ENCODE measurements around the gene XRRA1.
A peak's percentile ranks its signal among the peaks of the same experiment; 100 is the strongest.

Gene XRRA1

DNA sequence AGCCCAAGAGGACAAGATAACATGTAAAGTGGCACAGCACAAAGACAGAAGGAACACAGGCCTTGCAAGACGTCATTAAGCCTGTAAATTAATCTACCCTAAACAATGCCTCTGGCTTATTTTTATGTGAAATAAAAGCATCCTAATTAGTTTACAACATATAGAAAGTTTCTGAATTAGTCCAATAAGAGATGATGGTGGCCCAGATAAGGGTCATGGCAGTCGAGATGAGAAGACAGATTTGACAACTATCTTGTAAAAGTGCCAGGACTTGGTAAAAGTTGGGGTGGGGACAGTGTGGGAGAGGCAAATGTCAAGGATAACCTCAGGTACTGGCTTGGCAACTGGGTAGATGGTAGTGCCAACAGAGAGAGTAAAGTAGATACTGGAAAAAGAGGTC is 13.6 kb downstream of the XRRA1 start:
- ATAC-seq = no peak

DNA sequence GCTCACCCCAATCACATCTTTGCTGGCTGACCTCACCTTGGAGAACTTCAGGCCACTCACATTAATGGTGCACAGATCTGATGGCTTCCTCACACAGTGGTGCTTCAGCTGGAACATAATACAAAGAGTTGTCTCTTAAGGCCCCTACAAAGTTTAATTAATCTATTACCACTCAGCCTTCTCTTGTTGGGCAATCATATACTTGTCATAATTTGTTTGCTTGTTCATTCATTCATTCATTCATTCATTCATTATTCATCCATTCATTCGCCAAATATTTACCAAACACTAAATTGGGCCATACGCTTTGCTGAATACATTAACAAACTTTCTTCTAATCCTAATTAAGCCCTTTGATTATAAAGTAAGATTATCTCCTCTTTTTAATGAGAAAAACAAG is 15.1 kb downstream of the XRRA1 start:
- no peaks in the 10 kb centered on the region for H3K9me3 Mint-ChIP-seq
- no peak for ATAC-seq
- H3K4me3 Mint-ChIP-seq = no peak overlapping the region
- H3K4me1 Mint-ChIP-seq = peaks cover 9% of the 10 kb centered on the region
- no peak for DNase-seq (ENCODE audit: low spot score in 2 of 2)
- peaks cover 19% of the 10 kb centered on the region for H3K36me3 Mint-ChIP-seq
- H3K27ac Mint-ChIP-seq = peak overlapping the region; percentile 90

More for the DNA sequence above, 13.6 kb downstream of the XRRA1 start:
- no peak overlapping the region for H3K4me3 Mint-ChIP-seq
- H3K36me3 Mint-ChIP-seq = peaks cover 24% of the 10 kb centered on the region
- no peak for DNase-seq (ENCODE audit: low spot score in 2 of 2)
- peaks cover 9% of the 10 kb centered on the region for H3K4me1 Mint-ChIP-seq
- no peak overlapping the region for H3K27ac Mint-ChIP-seq
- no peaks in the 10 kb centered on the region for H3K9me3 Mint-ChIP-seq

DNA sequence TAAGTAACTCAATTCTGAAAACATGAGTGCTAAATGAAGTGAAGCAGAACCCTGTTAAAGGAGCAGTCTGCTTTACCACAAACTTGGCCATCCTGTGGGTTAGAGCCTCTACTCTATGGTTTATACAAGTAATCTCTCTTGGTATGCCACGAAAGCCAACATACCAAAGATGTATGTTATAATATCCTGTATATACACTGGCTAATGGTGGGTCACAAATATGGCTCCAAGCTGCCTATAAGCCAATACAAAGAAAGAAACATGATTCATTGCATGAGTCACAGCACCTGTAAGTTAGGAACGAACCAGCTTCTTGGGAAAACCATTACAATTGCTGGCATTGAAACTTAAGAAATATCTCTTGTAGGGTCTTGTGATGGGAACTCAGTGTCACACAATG is 16.1 kb downstream of the XRRA1 start:
- peak overlapping the region; percentile 90 for H3K27ac Mint-ChIP-seq
- peaks cover 9% of the 10 kb centered on the region for H3K4me1 Mint-ChIP-seq
- H3K4me3 Mint-ChIP-seq = peak overlapping the region; percentile 34
- peak; percentile 82 for ATAC-seq
- peak in 1 of 2 donors; percentile 61 for DNase-seq (ENCODE audit: low spot score in 2 of 2)
- H3K36me3 Mint-ChIP-seq = peaks cover 19% of the 10 kb centered on the region
- no peaks in the 10 kb centered on the region for H3K9me3 Mint-ChIP-seq

DNA sequence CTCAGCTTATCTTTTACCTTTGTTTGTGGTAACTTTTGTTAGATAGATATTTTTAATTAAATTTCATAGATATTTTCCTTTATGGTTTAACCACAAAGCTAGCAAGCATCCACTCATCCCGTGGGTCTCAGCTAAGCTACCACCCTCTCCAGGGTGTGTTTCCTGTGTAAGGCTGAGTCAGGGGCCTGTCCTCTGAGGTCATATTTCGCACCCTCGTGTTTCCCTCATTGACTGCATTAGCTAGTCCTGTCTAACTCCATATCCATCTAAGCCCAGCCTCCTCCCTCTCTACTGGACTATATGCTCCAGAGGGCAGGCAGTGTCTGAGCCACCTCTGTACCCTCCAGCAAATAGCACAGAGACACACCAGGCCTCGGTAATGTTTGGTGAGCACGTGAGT is 16.7 kb downstream of the XRRA1 start:
- H3K9me3 Mint-ChIP-seq = no peaks in the 10 kb centered on the region
- H3K27ac Mint-ChIP-seq = peak overlapping the region; percentile 90
- H3K36me3 Mint-ChIP-seq = peaks cover 19% of the 10 kb centered on the region
- peak overlapping the region; percentile 34 for H3K4me3 Mint-ChIP-seq
- ATAC-seq (peak; percentile 79), DNase-seq (ENCODE audit: low spot score in 2 of 2) (peak in 1 of 2 donors; percentile 64)
- peaks cover 9% of the 10 kb centered on the region for H3K4me1 Mint-ChIP-seq

DNA sequence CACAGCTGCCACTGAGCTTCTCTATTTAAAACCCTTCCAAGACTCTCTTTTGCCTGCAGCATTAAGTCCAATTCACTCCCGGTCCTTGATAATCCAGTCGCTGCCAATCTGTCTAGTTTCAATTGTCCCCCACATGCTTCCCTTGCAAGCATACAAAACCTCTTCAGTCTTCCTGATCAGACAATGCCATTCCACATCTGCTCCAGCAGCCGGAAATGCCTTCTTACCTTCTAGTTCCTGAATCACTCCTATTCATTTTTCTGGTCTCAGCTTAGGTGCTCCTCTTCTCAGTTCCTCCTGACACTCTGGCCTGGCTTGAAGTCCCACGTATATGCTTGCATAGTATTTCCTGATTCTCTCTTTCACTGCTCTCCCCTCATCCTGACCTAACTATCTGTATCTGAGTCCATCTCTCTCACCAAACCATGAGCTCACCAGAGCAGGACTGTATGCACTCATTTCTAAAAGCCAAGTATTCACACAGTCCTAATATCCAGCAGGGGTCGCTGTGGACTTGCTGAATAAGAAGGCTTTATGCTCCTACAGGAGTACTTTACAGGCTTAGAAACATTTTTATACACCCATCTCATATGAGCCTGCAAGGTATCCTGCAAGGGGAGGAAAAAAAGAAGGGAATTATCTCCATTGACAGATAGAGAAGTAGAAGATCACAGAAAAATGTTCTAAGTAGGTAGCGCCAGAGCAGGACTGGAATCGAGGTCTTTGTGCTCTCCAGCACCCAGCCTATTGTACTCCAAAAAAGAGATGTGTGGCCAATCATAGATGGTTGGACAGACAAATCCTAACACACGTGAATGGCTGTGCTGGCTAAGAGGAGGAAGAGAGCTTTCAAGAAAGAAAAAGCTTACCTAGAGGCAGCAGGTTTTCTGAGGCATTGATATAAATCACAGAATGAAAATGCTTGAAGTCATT is 19.2 kb downstream of the XRRA1 start:
- peak; percentile 42 to 78 for DNase-seq (ENCODE audit: low spot score in 2 of 2)
- H3K36me3 Mint-ChIP-seq = peaks cover 5% of the 10 kb centered on the region
- H3K4me3 Mint-ChIP-seq = no peak overlapping the region
- no peaks in the 10 kb centered on the region for H3K9me3 Mint-ChIP-seq
- peak; percentile 65 for ATAC-seq
- peaks cover 26% of the 10 kb centered on the region for H3K4me1 Mint-ChIP-seq
- H3K27ac Mint-ChIP-seq = no peak overlapping the region

DNA sequence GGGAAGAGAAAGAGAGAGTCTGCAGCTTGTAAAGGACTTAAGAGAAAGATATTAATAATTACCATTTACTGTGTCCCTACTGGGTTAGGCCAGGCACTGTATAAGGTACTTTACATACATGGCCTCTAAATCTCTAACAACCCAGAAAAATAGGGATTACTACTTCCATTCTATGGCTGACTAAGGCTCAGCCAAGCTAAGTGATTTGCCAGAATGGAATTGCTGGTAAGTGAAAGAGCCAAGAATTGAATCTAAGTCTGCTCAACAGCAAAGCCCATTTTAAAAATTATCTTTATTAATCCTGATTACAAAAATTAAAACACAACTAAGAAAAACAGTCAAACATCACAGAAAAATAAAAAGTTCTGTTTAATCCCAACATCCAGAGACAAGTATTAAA is 21.4 kb downstream of the XRRA1 start:
- H3K4me3 Mint-ChIP-seq = no peak overlapping the region
- H3K9me3 Mint-ChIP-seq = no peaks in the 10 kb centered on the region
- no peak for ATAC-seq

DNA sequence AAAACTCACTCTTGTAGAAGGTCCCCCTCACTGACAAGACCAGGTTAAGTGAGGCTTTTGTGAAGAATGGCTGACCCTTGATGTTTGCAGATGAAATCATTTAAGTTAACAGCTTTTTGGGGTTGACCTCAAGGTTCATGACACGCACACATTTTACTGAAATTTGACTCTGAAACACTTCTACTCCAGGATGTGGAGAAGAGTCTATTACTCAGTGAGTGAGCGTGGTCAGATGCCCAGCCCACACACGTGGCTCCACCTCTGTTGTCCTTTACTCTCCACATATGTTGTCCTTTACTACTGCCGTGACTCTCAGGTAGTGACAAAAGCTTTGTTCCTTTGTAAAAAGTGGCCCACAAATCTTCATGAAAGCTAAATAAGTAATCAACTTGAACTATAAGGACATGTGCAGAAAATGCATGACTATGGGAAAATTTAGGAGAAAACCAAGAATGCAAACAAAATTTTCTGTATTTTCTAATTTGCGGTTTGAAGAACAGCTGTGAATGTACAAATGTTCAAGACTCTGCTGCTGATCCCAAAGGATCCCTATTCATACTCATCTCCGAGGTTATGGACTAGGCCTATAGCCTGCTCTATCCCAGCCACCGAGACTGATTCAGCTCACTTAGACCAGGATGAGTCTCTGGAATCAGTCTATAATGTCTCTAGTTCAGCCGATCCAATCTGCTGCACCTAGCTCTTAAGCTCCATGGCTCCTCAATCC is 22.4 kb downstream of the XRRA1 start:
- peaks cover 22% of the 10 kb centered on the region for H3K4me1 Mint-ChIP-seq
- no peak overlapping the region for H3K4me3 Mint-ChIP-seq
- DNase-seq (ENCODE audit: low spot score in 2 of 2) (peak in 1 of 2 donors; percentile 63), ATAC-seq (peak; percentile 95)
- H3K9me3 Mint-ChIP-seq = no peaks in the 10 kb centered on the region
- peak overlapping the region; percentile 51 for H3K27ac Mint-ChIP-seq
- H3K36me3 Mint-ChIP-seq = no peaks in the 10 kb centered on the region

More for the DNA sequence above, 21.4 kb downstream of the XRRA1 start:
- DNase-seq (ENCODE audit: low spot score in 2 of 2) = no peak
- H3K27ac Mint-ChIP-seq = no peak overlapping the region
- peaks cover 27% of the 10 kb centered on the region for H3K4me1 Mint-ChIP-seq
- H3K36me3 Mint-ChIP-seq = peaks cover 5% of the 10 kb centered on the region

DNA sequence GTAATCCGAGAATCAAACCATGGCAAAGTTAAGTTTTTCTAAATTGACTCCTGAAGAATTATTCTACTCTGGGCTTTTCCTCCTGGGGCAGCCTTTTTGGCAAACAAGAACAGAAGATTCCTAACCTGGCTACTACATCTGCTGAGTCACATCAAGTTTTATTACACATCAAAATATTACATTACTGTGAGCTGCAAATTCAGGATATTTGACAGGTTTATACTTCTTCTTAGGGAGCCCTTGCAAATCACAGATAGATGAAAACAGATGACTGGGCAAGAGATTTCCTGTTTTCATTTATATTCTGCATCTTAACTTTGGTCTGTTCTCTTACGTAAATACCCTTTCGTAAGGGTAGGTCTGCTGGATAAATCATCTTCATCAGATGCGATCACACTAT is 23.6 kb downstream of the XRRA1 start:
- ATAC-seq = no peak
- no peak for DNase-seq (ENCODE audit: low spot score in 2 of 2)
- H3K27ac Mint-ChIP-seq = peak overlapping the region; percentile 51

DNA sequence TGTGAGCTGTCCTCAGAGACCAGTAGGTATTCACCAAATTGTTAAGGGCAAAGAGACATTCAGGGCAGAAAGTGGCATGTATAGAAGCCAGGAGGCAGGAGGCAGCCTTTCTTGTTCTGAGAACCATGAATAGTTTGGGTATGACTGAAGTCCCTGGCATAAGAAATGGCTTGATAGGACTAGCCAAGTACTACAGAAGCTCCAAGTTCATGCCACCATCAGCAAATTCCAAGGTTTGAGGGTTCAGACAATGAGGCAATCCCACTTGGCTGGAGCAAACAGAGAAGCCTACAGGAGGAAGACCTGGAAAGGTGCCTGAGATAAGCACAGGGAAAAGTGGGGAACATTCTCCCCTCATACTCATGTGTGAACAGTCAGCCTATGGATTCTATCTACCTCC is 25.8 kb downstream of the XRRA1 start:
- Mint-ChIP-seq H3K9me3 (no peaks in the 10 kb centered on the region), H3K4me3 (no peak overlapping the region), H3K4me1 (peaks cover 22% of the 10 kb centered on the region), H3K36me3 (peaks cover 17% of the 10 kb centered on the region), H3K27ac (peak overlapping the region; percentile 21)
- ATAC-seq (no peak), DNase-seq (ENCODE audit: low spot score in 2 of 2) (no peak)

More for the DNA sequence above, 23.6 kb downstream of the XRRA1 start:
- no peaks in the 10 kb centered on the region for H3K36me3 Mint-ChIP-seq
- H3K9me3 Mint-ChIP-seq = no peaks in the 10 kb centered on the region
- peaks cover 22% of the 10 kb centered on the region for H3K4me1 Mint-ChIP-seq
- H3K4me3 Mint-ChIP-seq = no peak overlapping the region

DNA sequence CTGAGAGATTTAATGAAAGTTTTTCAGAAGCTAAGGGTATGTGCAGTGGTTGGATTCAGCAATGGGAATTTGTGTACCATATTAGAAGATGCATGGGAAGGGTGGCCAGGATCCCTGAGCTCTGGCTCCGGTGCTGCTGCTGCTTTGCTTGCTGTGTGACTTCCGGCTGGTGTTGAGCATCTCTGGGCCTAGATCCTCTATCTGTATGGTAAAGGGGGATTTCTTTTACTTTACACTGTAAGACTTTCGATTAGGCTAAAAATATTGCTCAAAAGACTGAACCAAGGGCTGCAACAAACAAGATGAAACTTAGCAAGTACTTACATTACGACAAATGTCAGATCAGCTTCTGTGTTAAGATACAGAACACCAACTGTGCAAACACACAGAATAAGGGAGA is 39.1 kb downstream of the XRRA1 start:
- no peak for ATAC-seq
- H3K9me3 Mint-ChIP-seq = no peaks in the 10 kb centered on the region
- DNase-seq (ENCODE audit: low spot score in 2 of 2) = no peak
- H3K27ac Mint-ChIP-seq = peak overlapping the region; percentile 32
- H3K4me3 Mint-ChIP-seq = no peak overlapping the region
- H3K36me3 Mint-ChIP-seq = peaks cover 10% of the 10 kb centered on the region
- H3K4me1 Mint-ChIP-seq = no peaks in the 10 kb centered on the region

DNA sequence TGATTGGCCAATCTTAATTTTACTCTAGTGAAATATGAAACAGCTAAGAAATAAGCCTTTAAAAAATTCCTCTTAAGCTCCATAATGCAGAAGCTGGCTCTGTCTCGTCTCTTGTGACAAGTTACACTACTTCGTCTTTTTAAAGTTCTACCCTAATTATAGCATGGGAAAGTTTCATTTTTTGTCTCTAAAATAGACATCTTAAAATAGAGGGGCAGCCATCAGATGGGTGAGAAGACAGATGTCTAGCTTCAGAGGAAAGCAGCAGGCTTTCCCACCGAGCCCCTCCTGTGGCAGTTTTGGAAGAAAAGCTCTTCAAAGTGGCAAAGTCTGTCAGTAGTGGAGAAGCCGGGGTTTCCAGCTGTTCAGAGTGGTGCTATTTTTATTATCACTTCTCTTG is 39.5 kb downstream of the XRRA1 start:
- Mint-ChIP-seq H3K27ac (peak overlapping the region; percentile 21), H3K4me3 (no peak overlapping the region), H3K36me3 (peaks cover 7% of the 10 kb centered on the region), H3K9me3 (no peaks in the 10 kb centered on the region), H3K4me1 (no peaks in the 10 kb centered on the region)
- ATAC-seq (no peak), DNase-seq (ENCODE audit: low spot score in 2 of 2) (no peak)

DNA sequence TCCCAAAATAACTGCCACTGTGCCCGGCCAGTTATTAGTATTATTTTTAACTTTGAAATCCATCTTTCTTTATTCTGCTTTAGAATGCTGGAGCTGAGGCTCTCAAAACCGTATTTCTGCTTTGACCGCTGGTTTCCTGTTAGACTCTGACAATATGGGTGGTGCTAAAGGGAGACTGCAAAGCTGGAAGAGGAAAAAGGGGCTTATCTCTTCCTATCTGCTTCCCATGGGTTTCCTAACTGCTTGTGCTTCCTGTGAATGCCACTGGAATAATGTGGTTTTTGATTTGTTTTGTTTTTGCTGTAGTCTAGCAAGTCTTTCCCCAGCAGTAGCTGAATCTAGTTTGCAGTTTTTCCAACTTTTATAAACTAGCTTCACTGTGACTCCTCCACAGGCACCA is 43.6 kb downstream of the XRRA1 start:
- no peak for ATAC-seq
- H3K9me3 Mint-ChIP-seq = peaks cover 11% of the 10 kb centered on the region
- peaks cover 4% of the 10 kb centered on the region for H3K36me3 Mint-ChIP-seq
- no peak for DNase-seq (ENCODE audit: low spot score in 2 of 2)
- H3K27ac Mint-ChIP-seq = peak overlapping the region; percentile 57
- H3K4me3 Mint-ChIP-seq = no peak overlapping the region
- no peaks in the 10 kb centered on the region for H3K4me1 Mint-ChIP-seq

DNA sequence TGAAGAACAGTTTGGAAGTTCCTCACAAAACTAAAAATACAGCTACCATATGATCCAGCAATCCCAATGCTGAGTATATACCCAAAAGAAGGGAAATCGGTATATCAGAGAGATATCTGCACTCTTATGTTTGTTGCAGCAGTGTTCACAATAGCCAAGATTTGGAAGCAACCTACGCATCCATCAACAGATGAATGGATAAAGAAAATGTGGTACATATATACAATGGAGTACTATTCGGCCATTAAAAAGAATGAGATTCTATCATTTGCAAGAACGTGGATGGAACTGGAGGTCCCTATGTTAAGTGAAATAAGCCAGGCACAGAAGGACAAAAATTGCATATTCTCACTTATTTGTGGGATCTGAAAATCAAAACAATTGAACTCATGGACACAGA is 46.5 kb downstream of the XRRA1 start:
- Mint-ChIP-seq H3K9me3 (peaks cover 28% of the 10 kb centered on the region), H3K27ac (no peak overlapping the region), H3K4me3 (no peak overlapping the region), H3K4me1 (no peaks in the 10 kb centered on the region), H3K36me3 (peaks cover 4% of the 10 kb centered on the region)
- ATAC-seq (no peak), DNase-seq (ENCODE audit: low spot score in 2 of 2) (no peak)

DNA sequence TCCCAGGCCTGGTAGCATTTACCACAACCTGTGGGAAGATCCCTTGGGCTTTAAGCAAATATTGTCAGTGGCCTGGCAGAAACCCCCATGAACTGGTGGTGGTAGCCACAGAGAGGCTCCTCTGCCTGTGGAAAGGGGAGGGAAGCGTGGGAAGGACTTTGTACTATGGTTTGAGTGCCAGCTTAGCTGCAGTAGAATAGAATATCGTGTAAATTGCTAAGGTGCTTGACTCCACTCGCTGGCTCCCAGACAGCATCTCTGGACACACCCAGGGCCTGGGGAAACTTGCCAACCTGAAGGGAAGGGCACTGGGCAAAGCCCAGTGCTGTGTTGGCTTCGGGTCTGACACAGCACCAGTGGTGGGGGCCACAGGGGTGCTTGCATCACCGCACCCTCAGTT is 52.6 kb downstream of the XRRA1 start:
- no peak for DNase-seq (ENCODE audit: low spot score in 2 of 2)
- Mint-ChIP-seq H3K36me3 (no peaks in the 10 kb centered on the region), H3K27ac (no peak overlapping the region), H3K4me3 (no peak overlapping the region), H3K4me1 (no peaks in the 10 kb centered on the region), H3K9me3 (peaks cover 30% of the 10 kb centered on the region)
- no peak for ATAC-seq

DNA sequence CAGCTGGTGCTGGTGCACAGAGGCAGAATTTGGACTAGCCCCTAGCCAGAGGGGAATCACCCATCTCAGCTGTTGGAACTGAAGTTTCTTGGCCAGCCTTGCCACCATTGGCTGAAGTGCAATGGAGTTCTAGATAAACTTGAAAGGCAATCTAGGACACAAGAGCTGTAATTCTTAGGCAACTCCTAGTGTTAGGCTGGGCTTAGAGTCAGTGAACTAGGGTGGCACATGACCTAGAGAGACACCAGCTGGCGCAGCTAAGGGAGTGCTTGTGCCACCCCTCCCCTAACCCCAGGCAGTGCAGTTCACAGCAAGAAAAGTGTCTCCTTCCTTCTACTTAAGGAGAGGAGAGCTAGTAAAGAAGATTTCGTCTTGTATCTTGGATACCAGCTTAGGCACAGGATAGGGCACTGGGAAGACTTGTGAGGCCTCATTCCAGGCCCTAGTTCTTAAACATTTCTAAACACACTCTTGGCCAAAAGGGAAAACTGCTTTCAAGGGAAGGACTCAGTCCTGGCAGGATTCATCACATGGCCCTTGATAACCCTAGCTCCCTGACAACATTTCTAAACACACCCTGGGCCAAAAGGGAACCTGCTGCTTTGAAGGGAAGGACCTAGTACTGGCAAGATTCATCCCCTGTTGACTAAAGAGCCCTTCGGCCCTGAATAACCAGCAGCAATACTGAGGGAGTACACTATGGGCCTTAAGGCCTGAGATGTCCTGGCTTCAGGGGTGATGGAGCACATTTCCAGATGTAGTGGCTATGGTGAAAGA is 53.4 kb downstream of the XRRA1 start:
- Mint-ChIP-seq H3K9me3 (peaks cover 29% of the 10 kb centered on the region), H3K4me1 (no peaks in the 10 kb centered on the region), H3K27ac (no peak overlapping the region), H3K36me3 (no peaks in the 10 kb centered on the region), H3K4me3 (no peak overlapping the region)
- DNase-seq (ENCODE audit: low spot score in 2 of 2) = no peak
- ATAC-seq = no peak
